Occipital lobe (tissue), 2 donors: ENCODE measurements around the gene RAB11FIP3. TPM values are rescaled to one million over a fixed set of nuclear protein-coding genes. Genes with fewer than 3 reads are reported as not detected.
A peak's percentile ranks its signal among the peaks of the same experiment; 100 is the strongest.
"Not testable (repeated sequence)": the region's sequence is repeated elsewhere in the genome, so short reads cannot be mapped to it uniquely, and the experiment has no call there.

ENCODE experiments used
- DNase-seq: peaks from one replicate; lab custom pipeline; 2025; lab: John Stamatoyannopoulos, UW
- total RNA-seq: library from RNA; depleted of rRNA; stranded (reverse); fragments of >200 nt; gene quantifications from one replicate; pipeline ENCODE4 v1.2.3, GENCODE V29; 2014

The RAB11FIP3 gene
- total RNA-seq, 1 donor from 2014 or later: 25.6 TPM

GRCh38 chr16:492211-492875 is 66.9 kb downstream of the RAB11FIP3 start:
- DNase-seq: no peak

GRCh38 chr16:494676-495075 is 69.2 kb downstream of the RAB11FIP3 start:
- DNase-seq: not testable (repeated sequence)

- no peak for DNase-seq
These were observed 69.8 kb downstream of the RAB11FIP3 start for GRCh38 chr16:495127-495748.

- no peak for DNase-seq
These were observed 70.8 kb downstream of the RAB11FIP3 start for GRCh38 chr16:496097-496886.

GRCh38 chr16:497258-497657 is 71.8 kb downstream of the RAB11FIP3 start:
- DNase-seq: no peak

GRCh38 chr16:499924-500323 is 74.5 kb downstream of the RAB11FIP3 start:
- no peak for DNase-seq

GRCh38 chr16:500709-501108 is 75.3 kb downstream of the RAB11FIP3 start:
- no peak for DNase-seq

DNA sequence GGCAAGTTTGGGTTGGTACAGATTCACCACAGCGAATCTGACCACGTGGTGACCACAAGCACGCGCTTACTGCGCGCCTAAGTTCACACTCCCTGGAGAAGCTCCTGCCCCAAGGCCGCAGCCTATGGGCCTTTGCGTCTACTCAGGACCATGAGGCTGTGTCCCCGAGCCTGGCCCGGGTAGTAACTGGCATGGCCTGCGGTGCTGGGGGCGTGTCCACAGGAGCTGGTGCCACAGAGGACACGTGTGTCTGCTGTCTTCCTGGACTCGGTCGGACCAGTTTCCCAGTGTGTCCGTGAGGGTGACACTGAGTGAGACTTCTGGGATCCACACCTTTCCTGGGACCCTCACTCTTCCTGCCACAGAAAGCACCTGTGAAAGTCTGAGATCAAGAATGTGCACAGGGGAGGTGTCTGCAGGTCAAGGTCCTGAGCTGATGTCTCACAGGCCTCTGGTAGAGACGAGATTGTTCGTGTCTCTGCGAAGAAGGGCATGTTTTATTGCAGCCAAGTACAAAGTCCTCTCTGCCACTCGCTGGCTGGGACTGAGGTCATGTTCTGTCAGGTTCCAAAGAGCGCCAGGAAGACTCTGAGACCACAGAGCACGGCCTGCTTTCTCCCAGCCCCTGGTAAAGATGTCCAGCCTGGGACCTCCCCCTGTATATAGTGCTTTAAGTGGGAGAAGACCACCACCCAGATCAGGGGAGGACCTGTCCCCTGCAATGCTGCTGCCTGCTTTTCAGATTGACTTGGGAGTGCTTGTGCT is 76.9 kb downstream of the RAB11FIP3 start:
- no peak for DNase-seq

DNA sequence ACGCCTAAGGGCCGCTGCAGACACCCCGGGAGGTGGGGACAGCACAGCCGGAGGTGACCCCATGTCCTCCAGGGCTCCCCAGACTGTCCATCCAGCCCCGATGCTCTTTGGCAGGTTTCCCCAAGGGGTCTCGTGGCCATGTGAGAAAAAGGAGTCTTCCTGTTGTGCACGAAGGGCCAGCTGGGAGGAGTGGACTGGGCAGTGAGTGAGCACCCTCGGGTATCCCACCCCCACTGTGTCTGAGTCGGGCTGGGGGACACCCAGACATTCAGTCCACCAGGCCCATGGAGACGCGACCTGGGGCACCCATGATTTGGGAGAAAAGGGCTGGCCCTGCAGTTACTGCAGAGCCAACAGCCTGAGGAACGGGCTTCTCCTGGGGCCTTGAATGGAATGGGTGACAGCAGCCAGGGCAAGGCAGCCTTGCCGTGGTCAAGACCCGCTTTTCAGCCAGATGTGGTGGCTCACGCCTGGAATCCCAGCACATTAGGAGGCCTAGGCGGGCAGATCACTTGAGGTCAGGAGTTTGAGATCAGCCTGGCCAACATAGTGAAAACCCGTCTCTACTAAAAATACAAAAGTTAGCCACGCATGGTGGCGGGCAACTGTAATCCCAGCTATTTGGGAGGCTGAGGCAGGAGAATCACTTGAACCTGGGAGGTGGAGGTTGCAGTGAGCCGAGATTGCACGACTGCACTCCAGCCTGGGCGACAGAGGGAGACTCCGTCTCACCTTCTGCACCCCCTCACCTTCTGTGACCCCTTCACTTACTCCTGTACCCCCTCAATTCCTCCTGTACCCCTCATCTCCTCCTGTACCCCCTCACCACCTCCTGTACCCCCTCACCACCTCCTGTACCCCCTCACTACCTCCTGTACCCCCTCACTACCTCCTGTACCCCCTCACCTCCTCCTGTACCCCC is 78.0 kb downstream of the RAB11FIP3 start:
- DNase-seq: no peak

DNA sequence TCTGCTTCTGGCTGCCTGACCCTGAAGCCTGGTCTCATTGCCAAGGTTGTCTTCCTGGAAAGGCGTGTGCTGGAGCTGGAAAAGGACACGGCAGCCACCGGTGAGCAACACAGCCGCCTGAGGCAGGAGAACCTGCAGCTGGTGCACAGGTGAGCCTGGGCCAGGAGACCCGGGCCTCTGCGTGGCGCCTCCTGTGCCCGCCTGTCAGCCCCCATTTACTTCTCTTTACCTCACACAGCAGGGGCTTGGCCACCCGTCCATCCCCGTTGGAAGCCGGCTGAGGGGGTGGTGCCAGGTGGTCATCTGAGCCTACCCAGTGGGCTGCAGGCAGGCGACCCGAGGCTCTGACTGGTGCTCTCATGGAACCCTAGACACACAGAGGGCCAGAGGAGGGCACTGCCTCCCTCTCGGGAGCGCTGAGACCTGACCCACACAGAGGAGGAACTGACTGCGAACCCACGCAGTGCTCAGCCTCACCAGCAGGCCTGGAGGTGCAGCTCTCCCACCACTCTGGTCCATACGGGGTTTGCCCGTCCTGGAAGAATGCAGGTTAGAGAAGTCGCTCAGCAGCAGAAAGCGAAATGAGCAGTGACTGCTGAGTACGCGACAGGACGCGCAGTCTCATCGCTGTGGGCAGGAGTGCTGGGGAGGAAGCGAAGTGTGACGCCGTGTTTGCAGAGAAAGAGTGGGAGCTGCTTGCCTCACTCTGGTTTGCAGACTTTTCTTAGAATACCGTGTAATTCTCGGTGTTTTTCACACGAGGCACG is 80.2 kb downstream of the RAB11FIP3 start:
- DNase-seq: peak; percentile 52

- no peak for DNase-seq
These were observed 80.7 kb downstream of the RAB11FIP3 start for GRCh38 chr16:506246-506546.

- DNase-seq: not testable (repeated sequence)
These were observed 82.1 kb downstream of the RAB11FIP3 start for GRCh38 chr16:507527-507926.

GRCh38 chr16:507996-508395 is 82.5 kb downstream of the RAB11FIP3 start:
- no peak for DNase-seq

- DNase-seq: no peak
These were observed 83.7 kb downstream of the RAB11FIP3 start for GRCh38 chr16:508884-509736.

- no peak for DNase-seq
These were observed 84.8 kb downstream of the RAB11FIP3 start for GRCh38 chr16:510066-510825.

DNA sequence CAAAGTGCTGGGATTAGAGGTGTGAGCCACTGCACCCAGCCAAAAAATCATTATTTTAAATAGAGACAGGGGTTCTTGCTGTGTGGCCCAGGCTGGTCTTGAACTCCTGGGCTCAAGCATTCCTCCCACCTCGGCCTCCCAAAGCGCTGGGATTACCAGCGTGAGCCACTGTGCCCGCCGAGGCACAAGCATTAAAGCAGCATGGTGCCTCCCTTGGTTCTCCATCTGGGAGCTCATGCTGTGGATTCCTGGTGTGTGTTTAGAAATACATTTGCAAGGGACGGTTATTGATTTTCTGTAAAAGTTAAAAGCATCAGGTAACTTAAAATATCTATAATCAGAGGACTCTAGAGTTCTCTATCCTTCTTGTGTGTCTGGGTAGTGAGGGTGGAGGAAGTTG is 87.4 kb downstream of the RAB11FIP3 start:
- no peak for DNase-seq

DNA sequence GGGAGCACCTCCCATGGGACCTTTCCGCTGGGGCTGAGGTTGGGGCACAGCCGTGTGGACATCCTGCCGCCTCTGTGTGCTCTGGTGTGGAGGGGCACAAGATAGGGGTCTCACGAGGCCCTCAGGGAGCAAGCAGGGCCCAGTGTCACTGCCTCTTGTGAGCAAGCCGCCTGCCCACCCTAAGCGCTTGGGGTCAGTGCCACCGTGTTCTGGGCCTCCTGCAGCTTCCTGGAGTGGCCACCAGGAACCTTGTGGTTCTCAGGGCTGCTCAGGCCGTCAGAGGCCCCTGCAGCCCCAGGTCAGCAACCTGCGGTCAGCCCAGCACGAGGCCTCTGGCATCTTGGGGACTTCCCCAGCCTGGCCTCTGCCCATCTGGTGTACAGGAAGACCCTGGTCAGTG is 88.5 kb downstream of the RAB11FIP3 start:
- DNase-seq: no peak

- DNase-seq: no peak
These were observed 89.9 kb downstream of the RAB11FIP3 start for GRCh38 chr16:515175-515938.
